GM21367 (cell line): Measurements from ENCODE around the gene TLCD3B.

Experiments
- ATAC-seq: cut with Tn5 transposase; IDR thresholded peaks from one replicate; pipeline ENCODE4 v1.9.1; 2021; ENCODE audit not compliant: unreplicated experiment

TLCD3B gene

GRCh38 chr16:30030841-30031413, at the start of gene TLCD3B:
Gene TLCD3B (minus strand): TSS chr16:30031271. CDS start chr16:30030527, 744 bp downstream.
- ATAC-seq: no peak

- no peak for ATAC-seq
These were observed 48.4 kb upstream of the TLCD3B start for GRCh38 chr16:30079480-30079879.

- ATAC-seq: no peak
These were observed 47.7 kb upstream of the TLCD3B start for GRCh38 chr16:30078744-30079143.

- no peak for ATAC-seq
These were observed 46.6 kb upstream of the TLCD3B start for GRCh38 chr16:30077656-30078055.

- no peak for ATAC-seq
These were observed 45.3 kb upstream of the TLCD3B start for GRCh38 chr16:30076276-30076791.

GRCh38 chr16:30075503-30076275, 44.6 kb upstream of the TLCD3B start, which contains the start of gene PPP4C:
Gene PPP4C (plus strand): TSS chr16:30075994. CDS start chr16:30076378, 384 bp downstream.
- ATAC-seq: peak; percentile 49

- ATAC-seq: no peak
These were observed 39.4 kb upstream of the TLCD3B start for GRCh38 chr16:30070490-30070889.

GRCh38 chr16:30069611-30070462, 38.8 kb upstream of the TLCD3B start:
- no peak for ATAC-seq

GRCh38 chr16:30068750-30069610, 37.9 kb upstream of the TLCD3B start:
- ATAC-seq: no peak

- no peak for ATAC-seq
These were observed 37.3 kb upstream of the TLCD3B start for GRCh38 chr16:30068333-30068732.

- ATAC-seq: no peak
These were observed 36.5 kb upstream of the TLCD3B start for GRCh38 chr16:30067584-30067916.

- no peak for ATAC-seq
These were observed 35.9 kb upstream of the TLCD3B start for GRCh38 chr16:30066761-30067583.

GRCh38 chr16:30065943-30066760, 35.1 kb upstream of the TLCD3B start:
- ATAC-seq: no peak

- peak; percentile 60 for ATAC-seq
These were observed 34.3 kb upstream of the TLCD3B start, which contains the start of gene ALDOA for GRCh38 chr16:30065102-30065942. Gene ALDOA (plus strand): TSS chr16:30065760. CDS start chr16:30066898, 1,138 bp downstream.

GRCh38 chr16:30064729-30065101, 33.6 kb upstream of the TLCD3B start:
- ATAC-seq: no peak

GRCh38 chr16:30063893-30064728, 33.0 kb upstream of the TLCD3B start:
- ATAC-seq: no peak

- no peak for ATAC-seq
These were observed 32.3 kb upstream of the TLCD3B start for GRCh38 chr16:30063278-30063892.
